Activated CD8-positive, alpha-beta memory T cell treated with anti-CD3 and anti-CD28 coated beads for 4 hours (primary cell): ENCODE measurements around the gene GANC.
A peak's percentile ranks its signal among the peaks of the same experiment; 100 is the strongest.
"Not testable (repeated sequence)": the region's sequence is repeated elsewhere in the genome, so short reads cannot be mapped to it uniquely, and the experiment has no call there.

ENCODE experiments used
- DNase-seq, 2 donors: peaks; one replicate each; pipeline ENCODE4 v3.0.0-alpha.2; 2020; ENCODE audit warnings: low read depth in 2 of 2

The GANC gene, protein sequence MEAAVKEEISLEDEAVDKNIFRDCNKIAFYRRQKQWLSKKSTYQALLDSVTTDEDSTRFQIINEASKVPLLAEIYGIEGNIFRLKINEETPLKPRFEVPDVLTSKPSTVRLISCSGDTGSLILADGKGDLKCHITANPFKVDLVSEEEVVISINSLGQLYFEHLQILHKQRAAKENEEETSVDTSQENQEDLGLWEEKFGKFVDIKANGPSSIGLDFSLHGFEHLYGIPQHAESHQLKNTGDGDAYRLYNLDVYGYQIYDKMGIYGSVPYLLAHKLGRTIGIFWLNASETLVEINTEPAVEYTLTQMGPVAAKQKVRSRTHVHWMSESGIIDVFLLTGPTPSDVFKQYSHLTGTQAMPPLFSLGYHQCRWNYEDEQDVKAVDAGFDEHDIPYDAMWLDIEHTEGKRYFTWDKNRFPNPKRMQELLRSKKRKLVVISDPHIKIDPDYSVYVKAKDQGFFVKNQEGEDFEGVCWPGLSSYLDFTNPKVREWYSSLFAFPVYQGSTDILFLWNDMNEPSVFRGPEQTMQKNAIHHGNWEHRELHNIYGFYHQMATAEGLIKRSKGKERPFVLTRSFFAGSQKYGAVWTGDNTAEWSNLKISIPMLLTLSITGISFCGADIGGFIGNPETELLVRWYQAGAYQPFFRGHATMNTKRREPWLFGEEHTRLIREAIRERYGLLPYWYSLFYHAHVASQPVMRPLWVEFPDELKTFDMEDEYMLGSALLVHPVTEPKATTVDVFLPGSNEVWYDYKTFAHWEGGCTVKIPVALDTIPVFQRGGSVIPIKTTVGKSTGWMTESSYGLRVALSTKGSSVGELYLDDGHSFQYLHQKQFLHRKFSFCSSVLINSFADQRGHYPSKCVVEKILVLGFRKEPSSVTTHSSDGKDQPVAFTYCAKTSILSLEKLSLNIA (N-terminal part only)

DNA sequence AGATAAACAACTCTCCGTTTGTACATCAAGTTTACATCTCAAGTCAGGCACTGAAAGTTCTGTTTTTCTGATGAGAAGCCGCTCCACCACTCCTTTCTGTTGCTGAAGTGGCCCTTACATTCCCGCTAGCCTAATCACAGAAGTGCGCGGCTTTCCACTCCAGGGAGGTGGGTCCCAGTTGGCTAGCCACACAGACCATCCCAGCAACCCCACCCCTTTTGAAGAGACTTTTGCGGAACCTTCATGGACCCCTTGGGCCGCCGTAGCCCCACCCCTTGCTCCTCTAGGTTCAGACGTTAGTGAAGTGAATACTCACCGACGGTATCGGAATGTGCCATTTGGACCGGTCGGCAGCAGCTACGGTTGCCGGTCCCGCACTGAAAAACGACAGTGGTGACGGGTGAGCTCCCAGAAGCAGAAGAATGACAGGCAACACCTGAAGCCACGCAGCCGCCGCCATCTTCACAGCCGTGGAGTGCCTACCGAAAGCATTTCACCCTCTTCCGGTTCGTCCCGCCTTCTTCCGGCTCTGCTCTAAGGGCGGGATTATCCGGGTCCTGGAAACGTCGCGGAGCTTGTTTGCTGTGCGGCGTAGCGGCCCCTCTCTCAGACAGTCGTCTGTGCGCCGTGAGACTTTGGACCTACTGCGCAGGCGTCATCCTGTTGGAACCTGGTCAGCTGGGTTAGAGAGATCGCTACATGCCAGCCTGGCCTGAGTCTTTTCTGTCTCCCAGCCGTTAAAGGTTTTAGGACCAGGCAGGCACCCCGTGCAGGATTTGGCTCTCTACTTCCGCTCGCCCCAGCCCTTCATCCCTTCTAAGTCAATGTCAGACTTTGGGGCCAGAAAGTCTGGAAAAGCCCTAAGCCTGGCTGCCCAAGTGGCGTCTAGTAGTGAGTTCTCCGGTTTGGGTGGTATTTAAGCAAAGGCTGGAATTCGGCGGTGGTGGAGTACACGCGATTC is at the start of gene GANC, which contains the start of gene TMEM87A:
Gene GANC (plus strand): TSS at position 263 of the 961 bp plus-strand sequence. CDS start 1,281 bp downstream, outside the sequence.
Gene TMEM87A (minus strand): TSS at position 495 of the 961 bp plus-strand sequence. CDS start 35 bp downstream, at position 460.
- DNase-seq, result peak; percentile 92

DNA sequence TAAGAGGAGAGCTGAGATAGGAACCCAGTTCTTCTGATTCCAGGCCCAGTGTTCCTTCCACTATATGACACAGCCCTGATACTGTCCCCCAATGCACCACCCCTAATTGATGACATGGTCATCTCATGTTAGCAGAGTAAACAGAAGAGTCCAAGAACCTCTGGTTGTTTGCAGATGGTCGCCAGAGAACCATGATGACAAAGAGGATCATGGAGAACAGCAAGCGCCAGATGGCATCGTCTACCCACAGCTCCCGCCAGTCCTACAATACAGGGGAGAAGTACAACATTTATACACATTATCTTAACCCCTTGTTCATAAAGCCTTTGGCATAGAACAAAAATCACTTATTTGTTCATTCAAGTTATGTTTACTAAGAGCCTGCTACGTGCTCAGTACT is 46.4 kb upstream of the GANC start:
- DNase-seq, result no peak

GRCh38 chr15:42228036-42228435 is 45.0 kb upstream of the GANC start:
- no peak for DNase-seq

- not testable (repeated sequence) for DNase-seq
Measured at GRCh38 chr15:42228981-42229380, 44.0 kb upstream of the GANC start.

GRCh38 chr15:42231088-42231487 is 41.9 kb upstream of the GANC start:
- no peak for DNase-seq

DNA sequence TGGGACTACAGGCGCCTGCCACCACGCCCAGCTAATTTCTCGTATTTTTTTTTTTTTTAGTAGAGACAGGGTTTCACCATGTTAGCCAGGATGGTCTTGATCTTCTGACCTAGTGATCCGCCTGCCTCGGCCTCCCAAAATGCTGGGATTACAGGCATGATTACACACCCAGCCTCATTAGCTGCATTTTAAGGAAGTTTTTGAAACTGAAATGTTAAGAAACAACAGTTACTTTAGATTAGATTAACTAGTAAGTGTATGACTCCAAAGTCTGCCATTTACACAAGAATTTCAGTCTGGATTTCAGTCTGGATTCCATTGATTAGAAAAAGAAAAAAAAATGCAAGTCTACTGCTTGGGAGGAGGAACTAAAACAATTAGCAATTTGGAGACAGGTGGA is 40.4 kb upstream of the GANC start:
- DNase-seq, result no peak

DNA sequence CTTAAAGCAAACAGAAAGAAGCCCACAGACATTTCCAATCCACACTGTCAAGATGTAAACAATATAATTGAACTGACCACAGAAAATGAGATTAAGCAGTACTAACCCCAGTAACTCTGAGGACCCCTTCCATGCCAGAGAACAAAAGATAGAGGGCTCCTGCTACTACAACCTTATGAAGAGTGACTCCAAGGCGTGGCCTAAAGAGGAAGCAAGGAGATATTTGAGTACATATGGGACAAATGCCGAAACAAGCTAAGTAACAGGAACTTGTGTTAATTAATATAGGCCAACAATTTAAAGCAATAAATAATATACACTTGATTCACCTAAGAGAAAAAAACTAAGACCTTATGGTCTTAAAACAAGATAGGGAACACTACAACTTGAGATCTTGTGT is 39.9 kb upstream of the GANC start:
- DNase-seq, result no peak

- DNase-seq, result no peak
Measured at GRCh38 chr15:42239528-42240182, 33.3 kb upstream of the GANC start.

- DNase-seq, result no peak
Measured at GRCh38 chr15:42240823-42241222, 32.2 kb upstream of the GANC start.

DNA sequence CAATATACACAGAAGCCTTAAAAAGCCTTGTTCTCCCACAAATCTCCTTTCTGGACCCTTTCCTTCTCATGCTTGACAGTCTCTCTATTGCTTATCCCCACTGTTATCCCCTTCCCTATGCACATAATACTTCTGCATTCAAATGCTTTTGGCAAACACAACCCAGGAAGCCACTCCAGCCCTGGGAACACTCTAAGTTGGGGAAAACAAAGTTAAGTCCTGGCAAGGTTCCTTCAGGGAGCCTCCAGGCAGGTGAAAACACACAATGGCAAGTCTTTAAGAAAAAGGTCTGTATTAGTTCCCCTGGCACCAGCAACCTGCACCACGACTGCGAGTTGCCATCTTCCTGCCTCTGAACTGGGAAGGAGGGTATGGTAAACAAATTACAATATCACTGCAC is 19.7 kb upstream of the GANC start:
- DNase-seq, result no peak

DNA sequence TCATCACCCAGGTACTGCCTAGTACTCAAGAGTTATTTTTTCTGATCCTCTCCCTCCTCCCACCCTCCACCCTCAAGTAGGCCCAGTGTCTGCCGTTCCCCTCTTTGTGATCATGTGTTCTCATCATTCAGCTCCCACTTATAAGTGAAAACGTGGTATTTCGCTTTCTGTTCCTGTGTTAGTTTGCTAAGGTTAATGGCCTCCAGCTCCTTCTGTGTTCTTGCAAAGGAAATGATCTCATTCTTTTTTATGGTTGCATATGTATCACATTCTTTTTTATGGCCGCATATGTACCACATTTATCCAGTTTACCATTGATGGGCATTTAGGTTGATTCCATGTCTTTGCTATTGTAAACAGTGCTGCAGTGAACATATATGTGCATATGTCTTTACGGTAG is 8.2 kb upstream of the GANC start:
- DNase-seq, result no peak

GRCh38 chr15:42267286-42267685 is 5.7 kb upstream of the GANC start:
- no peak for DNase-seq

GRCh38 chr15:42270551-42270950 is 2.5 kb upstream of the GANC start:
- DNase-seq, result no peak

DNA sequence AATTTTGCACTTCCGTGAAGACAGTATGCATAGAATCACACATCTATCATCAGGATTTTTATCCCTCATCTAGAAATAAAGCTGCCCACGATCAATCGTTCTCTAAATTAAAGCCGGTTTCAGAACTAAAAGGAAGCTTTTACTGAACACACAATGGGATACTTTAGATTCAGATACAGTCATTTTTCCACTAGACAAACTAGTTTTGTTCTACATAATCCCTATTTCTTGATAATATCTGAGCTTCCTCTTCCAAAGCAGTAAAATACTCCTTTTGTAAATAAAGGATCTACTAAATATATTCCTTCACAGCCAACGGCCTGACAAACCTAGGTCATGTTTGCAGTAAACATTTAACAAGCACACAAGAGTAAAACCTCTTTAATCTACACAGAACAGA is 2.0 kb upstream of the GANC start:
- no peak for DNase-seq

DNA sequence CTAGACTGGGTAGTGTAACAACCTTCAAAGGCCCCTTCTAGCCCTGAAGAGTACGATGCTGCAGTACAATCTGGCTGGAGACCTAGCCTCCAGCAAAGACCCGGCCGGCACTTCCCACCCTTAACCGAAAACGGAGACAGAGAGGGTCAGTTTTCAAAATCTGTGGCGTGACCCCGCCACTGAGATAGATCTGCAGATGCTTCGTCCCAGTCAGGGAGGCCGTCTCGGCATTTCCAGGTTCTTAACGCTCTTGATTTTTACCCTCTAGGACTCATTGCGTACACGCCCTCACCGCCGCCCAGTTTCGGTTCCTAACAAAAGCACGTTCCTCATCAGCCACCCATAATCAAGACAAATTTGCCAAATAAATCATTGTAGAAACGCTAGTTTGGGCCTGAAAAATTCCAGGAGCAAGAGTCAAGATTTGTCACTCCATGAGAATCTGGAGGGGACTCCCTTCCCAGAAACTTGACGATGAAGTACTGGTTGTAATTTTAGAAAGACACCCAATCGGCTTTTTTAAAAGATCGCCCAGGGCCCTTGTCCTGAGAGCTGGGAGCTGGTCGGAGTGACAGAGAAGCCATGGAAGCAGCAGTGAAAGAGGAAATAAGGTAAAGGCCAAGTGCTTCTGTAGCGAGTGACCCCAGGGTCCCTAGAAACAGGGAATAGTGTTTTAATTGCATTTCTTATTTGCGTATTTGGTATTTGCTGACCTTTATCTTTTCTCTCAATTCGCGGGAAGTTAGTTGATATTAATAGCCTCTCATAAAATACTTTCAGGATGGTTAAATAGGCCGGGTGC is 1.1 kb downstream of the GANC start:
- DNase-seq, result peak; percentile 26 to 31

DNA sequence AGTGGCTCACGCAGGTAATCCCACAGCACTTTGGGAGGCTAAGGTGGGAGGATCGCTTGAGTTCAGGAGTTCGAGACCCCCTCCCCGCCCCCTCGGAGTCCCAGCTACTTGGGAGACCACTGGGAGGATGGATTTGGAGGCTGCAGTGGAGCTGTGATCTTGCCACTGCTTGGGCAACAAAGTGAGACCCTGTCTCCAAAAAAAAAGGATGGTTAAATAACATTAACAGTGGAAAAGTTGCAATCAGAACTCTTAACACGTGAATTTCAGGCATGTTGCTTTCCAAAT is 1.6 kb downstream of the GANC start:
- no peak for DNase-seq

GRCh38 chr15:42275780-42276391 is 2.9 kb downstream of the GANC start:
- DNase-seq, result no peak

DNA sequence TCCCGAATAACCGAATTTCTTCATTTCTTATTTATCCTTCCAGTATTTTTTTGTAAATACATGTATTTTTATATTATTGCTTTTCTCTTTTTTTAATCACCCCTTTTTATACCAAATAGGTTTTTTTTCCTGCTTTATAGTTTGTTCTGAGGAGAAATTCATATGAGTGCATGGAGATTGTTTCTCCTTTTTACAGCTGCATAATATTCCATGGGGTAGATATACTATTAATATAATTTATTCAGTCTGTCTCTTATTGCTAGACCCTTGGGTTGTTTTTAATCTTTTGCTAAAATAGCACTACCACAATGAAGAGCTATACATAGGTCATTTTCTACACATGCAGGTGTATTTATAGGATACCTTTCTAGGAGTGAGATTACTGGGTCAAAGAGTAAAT is 3.8 kb downstream of the GANC start:
- DNase-seq, result no peak

GRCh38 chr15:42279234-42279723 is 6.3 kb downstream of the GANC start:
- DNase-seq, result no peak

GRCh38 chr15:42282344-42282743 is 9.3 kb downstream of the GANC start:
- no peak for DNase-seq
